OCI-LY3 (cell line): ENCODE data around the gene SLC2A4.

ENCODE experiments used
- H2AFZ ChIP-seq: fragments of 200-600, 300-600 bp; shearing (Covaris generic); 2 replicates; pipeline ENCODE4 v1.6.0; 2014; ENCODE audit warnings: antibody characterized with exemption, low read depth, low read length
- H3K27ac ChIP-seq: fragments of 200-600, 300-600 bp; sonication (generic); 2 replicates; pipeline ENCODE4 v1.5.1; 2014; ENCODE audit warnings: mild to moderate bottlenecking, low read length, moderate library complexity, mixed read lengths
- H3K27me3 ChIP-seq: fragments of 200-600, 300-600 bp; sonication (generic); 2 replicates; pipeline ENCODE4 v1.6.1; 2014; ENCODE audit warnings: low read depth, low read length, mixed read lengths
- H3K36me3 ChIP-seq: fragments of 200-600, 300-600 bp; sonication (generic); replicated peaks from 2 replicates; pipeline ENCODE3; 2014; ENCODE audit warnings: low read depth, low read length, mixed read lengths
- H3K4me1 ChIP-seq: fragments of 300-600, 200-600 bp; sonication (generic); 2 replicates; pipeline ENCODE4 v1.6.1; 2014; ENCODE audit warnings: low read length, mixed read lengths
- H3K4me2 ChIP-seq: fragments of 200-600, 300-600 bp; sonication (generic); 2 replicates; pipeline ENCODE4 v1.6.1; 2014; ENCODE audit warnings: low read length, mixed read lengths
- H3K4me3 ChIP-seq: fragments of 300-600, 200-600 bp; sonication (generic); 2 replicates; pipeline ENCODE4 v1.5.1; 2014; ENCODE audit warnings: antibody characterized with exemption, mild to moderate bottlenecking, low read length, moderate library complexity
- H3K79me2 ChIP-seq: fragments of 300-600, 200-600 bp; shearing (Covaris generic); 2 replicates; pipeline ENCODE4 v1.6.1; 2014; ENCODE audit warnings: mild to moderate bottlenecking, low read length, mixed read lengths
- H3K9ac ChIP-seq: fragments of 300-600, 200-600 bp; shearing (Covaris generic); 2 replicates; pipeline ENCODE4 v1.6.0; 2014; ENCODE audit warnings: mild to moderate bottlenecking, low read length, moderate library complexity
- H3K9me3 ChIP-seq: fragments of 200-600, 300-600 bp; shearing (Covaris generic); 2 replicates; pipeline ENCODE4 v1.6.1; 2014; ENCODE audit warnings: low read length, mixed read lengths; ENCODE audit not compliant: insufficient read depth
- H4K20me1 ChIP-seq: fragments of 200-600, 300-600 bp; sonication (generic); 2 replicates; pipeline ENCODE4 v1.6.1; 2016; ENCODE audit warnings: low read length, mixed read lengths; ENCODE audit not compliant: insufficient read depth
- EZH2phosphoT487 ChIP-seq: fragments of 200-600 bp; shearing (Covaris generic); IDR thresholded peaks from 2 replicates; pipeline ENCODE4 v1.6.1; 2018; ENCODE audit warnings: antibody characterized with exemption, mixed run types, low read depth
- TF ChIP-seq, protein P1 (sequence below): fragments of 200-600, 300-600 bp; sonication (generic); IDR thresholded peaks from 2 replicates; pipeline ENCODE4 v1.5.1; 2014; ENCODE audit warnings: antibody characterized with exemption, low read length, low read depth

SLC2A4 gene

DNA sequence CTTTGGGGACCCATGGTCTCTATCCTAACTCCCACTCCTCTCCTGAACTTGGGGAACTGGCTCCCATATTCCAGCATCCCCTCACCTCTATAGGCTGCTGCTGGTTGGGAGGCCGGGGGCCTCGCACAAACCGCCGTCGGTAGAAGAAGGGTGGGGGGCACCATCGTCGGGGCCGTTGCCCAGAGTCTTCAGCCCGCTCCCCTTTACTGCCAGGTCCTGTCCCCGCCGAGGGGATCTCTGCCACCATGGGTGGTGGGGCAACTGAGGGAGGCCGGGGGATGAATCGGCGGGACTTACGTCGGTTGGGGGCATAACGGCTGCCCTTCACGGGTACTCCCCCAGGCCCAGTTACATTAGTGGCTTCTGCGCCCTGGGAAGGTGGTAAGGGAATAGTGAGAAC lies 8.6 kb downstream of the SLC2A4 start:
- Histone ChIP-seq H3K27ac (no peak overlapping the region), H3K36me3 (no peaks in the 10 kb centered on the region), H3K9me3 (no peaks in the 10 kb centered on the region), H3K9ac (no peak overlapping the region), H3K4me3 (no peak overlapping the region), H4K20me1 (no peaks in the 10 kb centered on the region), H2AFZ (no peak overlapping the region), H3K27me3 (no peaks in the 10 kb centered on the region), H3K79me2 (no peaks in the 10 kb centered on the region), H3K4me1 (no peaks in the 10 kb centered on the region), H3K4me2 (no peak overlapping the region)
- no peak for TF ChIP-seq EZH2phosphoT487
- TF ChIP-seq, protein P1, sequence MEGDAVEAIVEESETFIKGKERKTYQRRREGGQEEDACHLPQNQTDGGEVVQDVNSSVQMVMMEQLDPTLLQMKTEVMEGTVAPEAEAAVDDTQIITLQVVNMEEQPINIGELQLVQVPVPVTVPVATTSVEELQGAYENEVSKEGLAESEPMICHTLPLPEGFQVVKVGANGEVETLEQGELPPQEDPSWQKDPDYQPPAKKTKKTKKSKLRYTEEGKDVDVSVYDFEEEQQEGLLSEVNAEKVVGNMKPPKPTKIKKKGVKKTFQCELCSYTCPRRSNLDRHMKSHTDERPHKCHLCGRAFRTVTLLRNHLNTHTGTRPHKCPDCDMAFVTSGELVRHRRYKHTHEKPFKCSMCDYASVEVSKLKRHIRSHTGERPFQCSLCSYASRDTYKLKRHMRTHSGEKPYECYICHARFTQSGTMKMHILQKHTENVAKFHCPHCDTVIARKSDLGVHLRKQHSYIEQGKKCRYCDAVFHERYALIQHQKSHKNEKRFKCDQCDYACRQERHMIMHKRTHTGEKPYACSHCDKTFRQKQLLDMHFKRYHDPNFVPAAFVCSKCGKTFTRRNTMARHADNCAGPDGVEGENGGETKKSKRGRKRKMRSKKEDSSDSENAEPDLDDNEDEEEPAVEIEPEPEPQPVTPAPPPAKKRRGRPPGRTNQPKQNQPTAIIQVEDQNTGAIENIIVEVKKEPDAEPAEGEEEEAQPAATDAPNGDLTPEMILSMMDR: no peak

DNA sequence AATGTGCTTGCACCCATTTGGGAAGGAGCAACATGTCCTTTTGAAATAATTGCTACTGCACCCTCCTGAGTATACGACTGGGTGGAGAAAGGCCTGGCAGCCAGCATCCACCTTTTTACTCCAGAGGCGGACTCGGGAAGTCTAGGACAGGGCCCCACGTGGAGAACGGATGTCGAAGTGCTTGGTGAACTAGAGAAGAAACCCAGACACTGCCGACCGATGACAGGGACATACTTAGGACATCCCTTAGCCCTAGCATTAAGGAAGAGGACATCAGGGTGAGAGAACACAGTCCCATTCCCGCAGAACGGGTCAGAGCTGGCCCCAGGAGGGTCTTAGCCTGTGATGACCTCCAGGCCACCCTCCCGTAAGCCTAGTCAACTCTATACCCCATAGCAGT lies 9.2 kb downstream of the SLC2A4 start:
- H3K79me2 ChIP-seq: no peaks in the 10 kb centered on the region

DNA sequence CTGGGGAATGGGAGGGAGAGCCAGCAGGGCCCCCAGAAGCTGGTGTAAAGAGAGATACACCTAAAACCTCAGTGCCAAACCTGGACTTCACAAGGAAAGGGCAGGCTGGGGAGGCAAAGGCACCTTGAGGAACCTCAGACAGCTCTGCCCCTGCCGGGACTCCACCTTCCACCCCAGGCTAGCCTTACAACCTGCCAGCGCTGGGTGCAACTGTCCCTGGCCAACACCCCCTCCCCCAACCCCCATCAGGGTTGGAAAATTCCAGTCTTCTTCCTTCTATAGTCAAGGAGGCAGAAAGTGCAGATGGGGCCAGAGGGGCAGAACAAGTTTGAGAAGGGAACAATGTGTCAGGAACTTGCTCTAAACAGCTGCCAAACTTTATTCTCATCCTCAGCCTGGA lies 10.7 kb downstream of the SLC2A4 start:
- H2AFZ ChIP-seq: no peak overlapping the region
- TF ChIP-seq EZH2phosphoT487: no peak
- TF ChIP-seq, protein P1: no peak
- no peaks in the 10 kb centered on the region for H3K36me3 ChIP-seq
- H3K9ac ChIP-seq: no peak overlapping the region
- H3K4me3 ChIP-seq: no peak overlapping the region
- H3K9me3 ChIP-seq: no peaks in the 10 kb centered on the region
- H3K4me1 ChIP-seq: peaks cover 2% of the 10 kb centered on the region; the same call in 1 of the 2 replicates
- H3K27ac ChIP-seq: no peak overlapping the region
- H4K20me1 ChIP-seq: no peaks in the 10 kb centered on the region
- no peaks in the 10 kb centered on the region for H3K79me2 ChIP-seq
- no peaks in the 10 kb centered on the region for H3K27me3 ChIP-seq
- H3K4me2 ChIP-seq: no peak overlapping the region

More for the DNA sequence above, 9.2 kb downstream of the SLC2A4 start:
- Histone ChIP-seq H3K4me2 (no peak overlapping the region), H3K4me3 (no peak overlapping the region), H3K27me3 (no peaks in the 10 kb centered on the region), H3K4me1 (no peaks in the 10 kb centered on the region), H3K36me3 (no peaks in the 10 kb centered on the region), H3K9me3 (no peaks in the 10 kb centered on the region), H3K27ac (no peak overlapping the region), H4K20me1 (no peaks in the 10 kb centered on the region), H2AFZ (no peak overlapping the region), H3K9ac (no peak overlapping the region)
- no peak for TF ChIP-seq EZH2phosphoT487
- TF ChIP-seq, protein P1: no peak

DNA sequence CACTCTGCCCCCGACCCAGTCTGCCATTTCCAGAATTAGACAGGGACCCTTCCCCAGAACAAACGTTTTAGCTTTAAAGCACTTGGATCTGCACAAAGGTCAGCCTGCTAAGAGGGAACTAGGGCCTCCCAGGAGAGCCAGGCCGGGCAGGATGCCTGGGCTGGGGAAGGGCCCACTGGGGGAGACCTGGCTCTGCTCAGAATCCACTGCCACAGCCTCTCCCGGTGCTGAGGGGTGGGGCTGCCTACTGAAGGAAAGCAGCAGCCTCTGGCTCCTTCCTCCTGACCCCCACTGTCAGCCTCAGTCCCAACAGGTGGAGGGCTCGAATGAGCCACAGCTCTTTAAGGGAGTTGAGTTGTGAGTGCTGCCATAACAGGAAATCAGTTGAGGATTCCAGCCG lies 11.2 kb downstream of the SLC2A4 start:
- Histone ChIP-seq H3K4me1 (peaks cover 2% of the 10 kb centered on the region; the same call in 1 of the 2 replicates), H3K4me2 (no peak overlapping the region), H2AFZ (no peak overlapping the region), H3K9ac (no peak overlapping the region), H3K79me2 (no peaks in the 10 kb centered on the region), H3K9me3 (no peaks in the 10 kb centered on the region), H4K20me1 (no peaks in the 10 kb centered on the region), H3K27me3 (no peaks in the 10 kb centered on the region), H3K36me3 (no peaks in the 10 kb centered on the region), H3K4me3 (no peak overlapping the region), H3K27ac (no peak overlapping the region)
- no peak for TF ChIP-seq EZH2phosphoT487
- TF ChIP-seq, protein P1: no peak
